Thymus (tissue), 11 donors: Measurements from ENCODE around the gene RASA2. TPM values are rescaled to one million over a fixed set of nuclear protein-coding genes. Genes with fewer than 3 reads are reported as not detected.
"Not testable (repeated sequence)": the region's sequence is repeated elsewhere in the genome, so short reads cannot be mapped to it uniquely, and the experiment has no call there.

Source experiments
- DNase-seq, 9 donors: peaks; one replicate each; pipeline ENCODE4 v3.0.0-alpha.2; 2013; ENCODE audit warnings: low spot score in 9 of 9, low read depth in 6 of 9, missing footprints in 1 of 9
- H3K27ac ChIP-seq, 2 donors: one replicate each; pipeline ENCODE4 v1.5.1; 2013; ENCODE audit warnings: control low read depth in 1 of 2, low read depth in 1 of 2, low read length in 1 of 2, mild to moderate bottlenecking in 1 of 2, moderate library complexity in 1 of 2
- H3K27me3 ChIP-seq, 2 donors: one replicate each; pipeline ENCODE4 v1.5.1; 2013; ENCODE audit warnings: low read length in 1 of 2; ENCODE audit not compliant: control insufficient read depth in 2 of 2, insufficient read depth in 1 of 2
- H3K36me3 ChIP-seq, 2 donors: one replicate each; pipeline ENCODE4 v1.5.1; 2013; ENCODE audit warnings: low read length in 1 of 2, mild to moderate bottlenecking in 1 of 2, moderate library complexity in 1 of 2; ENCODE audit not compliant: control insufficient read depth in 2 of 2, insufficient read depth in 2 of 2
- H3K4me1 ChIP-seq, 2 donors: one replicate each; pipeline ENCODE4 v1.5.1; 2013; ENCODE audit warnings: low read length in 2 of 2; ENCODE audit not compliant: control insufficient read depth in 2 of 2, insufficient read depth in 2 of 2
- H3K4me3 ChIP-seq, 2 donors: one replicate each; pipeline ENCODE4 v1.5.1; 2013; ENCODE audit warnings: low read length in 2 of 2, control low read depth in 1 of 2, mild to moderate bottlenecking in 1 of 2
- H3K9me3 ChIP-seq, 2 donors: one replicate each; pipeline ENCODE4 v1.5.1; 2013; ENCODE audit warnings: low read length in 1 of 2, mild to moderate bottlenecking in 1 of 2; ENCODE audit not compliant: control insufficient read depth in 2 of 2, insufficient read depth in 1 of 2
- WGBS: extraction: QIAGEN DNeasy Blood & Tissue Kit; methylation state at CpG from one replicate; pipeline ENCODE4 v1.1.7; 2013; 5-methylcytosine and 5-hydroxymethylcytosine counted together
- polyA plus RNA-seq: library from polyadenylated mRNA; stranded (reverse); fragments of 200-250 nt; gene quantifications from one replicate; pipeline ENCODE4 v1.2.3, GENCODE V29; 2013
- total RNA-seq: library from RNA; stranded (reverse); fragments of 120-200 nt; gene quantifications from one replicate; pipeline ENCODE4 v1.2.4, GENCODE V29; 2013
- donor health status: healthy.

The RASA2 gene
- total and polyA plus RNA-seq, 2 donors, result 16.0 to 21.1 TPM

DNA sequence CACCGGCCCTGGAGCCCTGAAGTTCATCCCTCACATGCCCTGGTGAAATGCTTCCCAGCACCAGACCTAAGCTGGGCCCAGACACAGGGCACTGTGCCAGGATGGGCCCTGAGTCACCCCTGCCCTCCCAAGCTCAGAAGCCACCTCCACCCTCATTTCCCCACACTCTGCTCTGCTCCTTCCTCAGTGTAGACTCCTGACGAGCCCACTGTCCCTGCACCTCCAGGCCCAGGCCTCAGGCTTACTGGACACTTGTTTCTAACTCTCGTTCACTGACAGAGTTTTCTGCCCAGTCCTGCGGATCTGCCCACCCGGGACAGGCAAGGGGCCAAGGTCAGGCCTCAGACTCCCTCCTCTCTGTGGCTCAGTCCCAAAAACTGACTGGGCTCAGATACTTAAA is 138.7 kb downstream of the RASA2 start:
- 77% methylated on average over 5 of the region's 5 CpGs for WGBS
- no peaks in the 10 kb centered on the region for H3K36me3 ChIP-seq

DNA sequence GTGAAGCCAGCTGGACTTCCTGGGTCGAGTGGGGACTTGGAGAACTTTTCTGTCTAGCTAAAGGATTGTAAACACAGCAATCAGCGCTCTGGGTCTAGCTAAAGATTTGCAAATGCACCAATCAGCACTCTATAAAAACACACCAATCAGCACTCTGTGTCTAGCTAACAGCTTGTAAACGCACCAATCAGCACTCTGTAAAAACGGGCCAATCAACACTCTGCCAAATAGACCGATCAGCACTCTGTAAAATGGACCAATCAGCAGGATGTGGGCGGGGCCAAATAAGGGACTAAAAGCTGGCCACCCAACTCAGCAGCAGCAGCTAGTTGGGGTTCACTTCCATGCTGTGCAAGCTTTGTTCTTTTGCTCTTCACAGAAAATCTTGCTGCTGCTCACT is 141.5 kb downstream of the RASA2 start:
- WGBS, result 96% methylated on average over 6 of the region's 6 CpGs
- DNase-seq, H3K9me3 ChIP-seq, H3K4me3 ChIP-seq, H3K4me1 ChIP-seq, H3K27ac ChIP-seq, H3K36me3 ChIP-seq, H3K27me3 ChIP-seq: not testable (repeated sequence)

More for the DNA sequence above, 138.7 kb downstream of the RASA2 start:
- H3K4me3 ChIP-seq, result no peak overlapping the region
- no peak overlapping the region for H3K27ac ChIP-seq
- no peak for DNase-seq
- H3K9me3 ChIP-seq, result peaks cover 0 to 10% of the 10 kb centered on the region in 2 donors
- no peaks in the 10 kb centered on the region for H3K27me3 ChIP-seq
- H3K4me1 ChIP-seq, result no peaks in the 10 kb centered on the region

DNA sequence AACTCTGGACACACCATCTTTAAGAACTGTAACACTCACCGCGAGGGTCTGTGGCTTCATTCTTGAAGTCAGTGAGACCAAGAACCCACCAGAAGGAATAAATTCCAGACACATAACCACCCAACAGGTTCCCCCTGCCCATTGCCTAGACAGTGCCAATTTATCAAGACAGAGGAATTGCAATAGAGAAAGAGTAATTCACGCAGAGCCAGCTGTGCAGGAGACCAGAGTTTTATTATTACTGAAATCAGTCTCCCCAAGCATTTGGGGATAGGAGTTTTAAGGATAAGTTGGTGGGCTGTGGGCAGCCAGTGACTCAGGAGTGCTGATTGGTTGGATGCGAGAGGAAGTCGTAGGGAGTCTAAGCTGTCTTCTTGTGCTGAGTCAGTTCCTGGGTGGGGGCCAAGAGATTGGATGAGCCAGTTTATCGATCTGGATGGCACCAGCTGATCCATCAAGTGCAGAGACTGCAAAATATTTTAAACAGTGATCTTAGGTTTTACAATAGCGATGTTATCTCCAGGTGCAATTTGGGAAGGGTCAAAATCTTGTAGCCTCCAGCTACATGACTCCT is 142.1 kb downstream of the RASA2 start:
- not testable (repeated sequence) for H3K36me3 ChIP-seq, H3K9me3 ChIP-seq
- WGBS, result 82% methylated on average over 7 of the region's 7 CpGs

DNA sequence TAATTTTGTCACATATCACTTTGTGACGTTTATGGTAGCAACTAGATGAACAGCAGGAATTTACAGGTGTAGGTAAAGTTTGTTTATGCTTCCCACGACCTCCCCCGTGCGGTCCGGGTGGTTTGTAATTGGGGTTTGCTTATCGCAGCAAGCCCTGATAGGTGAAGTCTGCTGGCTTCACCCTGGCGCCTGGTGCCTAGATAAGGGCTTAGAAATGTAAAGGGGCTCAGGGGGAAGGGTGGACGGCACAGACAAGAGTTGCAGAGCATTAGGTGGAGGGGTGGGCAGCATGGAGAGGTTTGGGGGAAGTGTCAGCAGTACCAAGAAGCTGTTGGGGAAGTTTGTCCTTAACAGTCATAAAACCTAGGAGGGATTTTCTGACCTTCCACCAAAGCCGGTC is 143.1 kb downstream of the RASA2 start:
- Histone ChIP-seq H3K9me3 (peaks cover 0 to 8% of the 10 kb centered on the region in 2 donors), H3K27ac (no peak overlapping the region), H3K4me3 (no peak overlapping the region), H3K27me3 (no peaks in the 10 kb centered on the region), H3K4me1 (no peaks in the 10 kb centered on the region), H3K36me3 (no peaks in the 10 kb centered on the region)
- DNase-seq, result no peak
- WGBS, result 93% methylated on average over 9 of the region's 9 CpGs

More for the DNA sequence above, 142.1 kb downstream of the RASA2 start:
- not testable (repeated sequence) for H3K4me3 ChIP-seq, H3K4me1 ChIP-seq, H3K27ac ChIP-seq, DNase-seq, H3K27me3 ChIP-seq

DNA sequence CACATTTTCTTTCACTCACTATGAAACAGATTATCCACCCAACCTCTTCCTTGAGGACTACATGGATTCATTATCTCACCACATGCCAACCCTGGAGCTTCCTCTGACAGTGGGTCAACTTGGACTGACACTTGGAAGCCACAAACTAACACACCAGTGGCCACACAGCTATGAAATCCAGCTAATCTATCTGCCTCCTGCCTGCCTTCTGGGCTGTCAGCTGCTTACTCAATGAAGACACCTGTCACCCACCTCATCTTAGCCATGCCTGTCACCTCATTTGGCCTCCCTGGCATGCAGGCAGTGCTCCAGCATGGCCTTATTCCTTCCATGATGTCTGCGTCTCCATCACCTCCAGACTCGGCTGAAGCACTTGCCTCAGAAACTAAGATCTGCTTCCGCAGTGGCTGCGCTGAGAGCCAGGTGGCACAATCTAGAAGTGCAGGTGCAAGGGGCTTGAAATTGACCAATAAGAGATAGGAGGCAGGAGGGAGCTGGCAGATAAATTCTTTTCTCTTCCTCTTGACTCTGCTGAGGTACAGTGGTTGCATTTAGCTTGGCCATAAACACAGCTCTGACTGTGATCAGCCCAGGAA is 146.1 kb downstream of the RASA2 start:
- no peaks in the 10 kb centered on the region for H3K4me1 ChIP-seq
- no peaks in the 10 kb centered on the region for H3K36me3 ChIP-seq
- WGBS, result 95% methylated on average over 4 of the region's 4 CpGs
- DNase-seq, result no peak
- H3K4me3 ChIP-seq, result no peak overlapping the region
- no peaks in the 10 kb centered on the region for H3K27me3 ChIP-seq
- H3K9me3 ChIP-seq, result peaks cover 0 to 8% of the 10 kb centered on the region in 2 donors
- H3K27ac ChIP-seq, result no peak overlapping the region

DNA sequence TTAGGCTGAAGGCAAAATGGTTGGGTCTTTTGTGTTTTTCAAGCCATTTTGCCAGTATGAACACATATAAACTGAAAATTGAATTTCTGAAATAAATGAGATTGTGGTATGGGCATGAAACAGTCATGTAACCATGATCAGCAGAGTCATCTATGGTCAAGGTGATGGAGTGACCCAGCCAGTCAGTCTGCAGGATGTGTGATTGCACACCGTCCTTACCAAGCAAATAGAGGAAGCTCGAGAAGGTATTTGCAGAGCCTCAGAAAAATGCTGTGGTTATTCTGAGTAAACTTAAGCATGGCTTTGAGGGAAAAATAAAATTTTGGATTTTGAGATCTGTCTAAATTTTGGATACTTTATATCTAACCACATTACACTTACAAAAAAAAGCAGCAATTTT is 155.4 kb downstream of the RASA2 start:
- WGBS, result 23% methylated on average over 2 of the region's 2 CpGs
- Histone ChIP-seq H3K4me3 (no peak overlapping the region), H3K27ac (no peak overlapping the region), H3K27me3 (no peaks in the 10 kb centered on the region), H3K9me3 (no peaks in the 10 kb centered on the region), H3K36me3 (no peaks in the 10 kb centered on the region), H3K4me1 (no peaks in the 10 kb centered on the region)
- DNase-seq, result no peak

DNA sequence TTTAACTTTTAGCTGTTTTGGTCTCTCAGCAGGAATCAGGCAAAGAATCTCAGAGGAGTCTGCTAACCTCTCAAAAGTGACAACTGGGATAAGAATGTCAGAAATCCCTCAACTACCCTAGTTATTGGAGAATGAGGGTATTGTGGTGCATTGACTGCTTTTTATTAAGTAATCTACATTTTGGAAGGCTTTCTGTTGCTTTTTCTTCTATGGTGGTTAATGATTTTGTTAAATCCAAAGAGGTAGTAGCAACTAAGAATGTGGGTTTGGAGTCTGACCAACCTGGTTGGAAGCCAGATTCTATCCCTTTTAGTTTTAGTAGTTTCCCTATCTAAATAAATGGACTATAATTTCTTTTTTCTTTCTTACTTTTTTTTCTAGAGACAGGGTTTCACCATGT is 156.6 kb downstream of the RASA2 start:
- Histone ChIP-seq H3K4me3 (no peak overlapping the region), H3K27ac (no peak overlapping the region), H3K27me3 (no peaks in the 10 kb centered on the region), H3K9me3 (no peaks in the 10 kb centered on the region), H3K4me1 (no peaks in the 10 kb centered on the region), H3K36me3 (no peaks in the 10 kb centered on the region)
- no peak for DNase-seq

DNA sequence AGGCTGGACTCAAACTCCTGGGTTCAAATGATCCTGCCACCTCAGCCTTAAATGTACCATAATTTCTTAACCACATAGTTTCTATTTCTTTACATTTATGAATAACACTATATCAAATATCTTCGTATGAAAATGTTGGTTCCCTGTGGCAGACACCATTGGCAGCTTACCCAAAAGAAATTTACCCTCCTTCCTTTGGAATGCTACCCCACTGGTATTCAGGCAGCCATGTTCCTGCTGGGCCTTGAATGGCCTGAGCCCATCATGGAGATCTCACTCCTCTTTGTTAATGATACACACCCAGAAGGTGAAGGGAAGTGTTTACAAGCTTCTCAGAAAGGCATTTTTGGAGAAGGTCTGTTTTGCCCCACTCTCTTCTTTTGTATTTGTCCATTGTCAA is 157.0 kb downstream of the RASA2 start:
- 92% methylated on average over 1 of the region's 1 CpG for WGBS
- Histone ChIP-seq H3K27ac (no peak overlapping the region), H3K36me3 (no peaks in the 10 kb centered on the region), H3K27me3 (no peaks in the 10 kb centered on the region), H3K4me3 (no peak overlapping the region), H3K4me1 (no peaks in the 10 kb centered on the region), H3K9me3 (no peaks in the 10 kb centered on the region)
- DNase-seq, result no peak

DNA sequence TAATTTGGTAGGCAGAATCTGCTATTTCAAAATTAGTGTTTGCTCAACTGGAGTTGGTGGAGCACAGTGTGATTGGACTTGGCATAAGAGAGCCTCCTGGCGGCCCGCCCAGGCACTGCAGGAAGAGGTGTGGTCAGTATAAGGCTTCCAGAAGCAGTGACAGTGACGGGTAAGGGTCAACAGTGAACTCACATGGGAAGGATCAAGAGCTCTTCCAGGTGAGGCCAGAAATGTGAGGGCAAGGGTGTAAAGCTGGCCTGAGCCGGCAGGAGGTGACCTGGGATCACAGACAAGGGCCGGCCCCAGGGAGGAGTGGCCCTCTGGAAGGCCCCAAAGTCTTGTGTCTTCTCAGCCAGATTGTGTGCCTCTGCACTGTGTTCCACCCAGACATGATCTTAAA is 158.1 kb downstream of the RASA2 start:
- WGBS, result 68% methylated on average over 5 of the region's 5 CpGs
- Histone ChIP-seq H3K27ac (no peak overlapping the region), H3K9me3 (no peaks in the 10 kb centered on the region), H3K4me1 (no peaks in the 10 kb centered on the region), H3K27me3 (no peaks in the 10 kb centered on the region), H3K36me3 (no peaks in the 10 kb centered on the region), H3K4me3 (no peak overlapping the region)
- peak in 5 of 9 donors; percentile 5 to 44 (median 25) for DNase-seq
